HCT116 (cell line): Measurements from ENCODE around the gene GAB2.

Source experiments
- CTCF ChIP-seq, 3 experiments: fragments of 200-600 bp in 1 of 3; sonication (generic) in 1 of 3; IDR thresholded peaks in 2 of 3; conservative IDR thresholded peaks in 1 of 3; 2 replicates each; pipeline ENCODE4 v1.5.1; 2012 to 2017; ENCODE audit warnings: low read depth in 2 of 3, low read length in 2 of 3, antibody characterized with exemption in 1 of 3, borderline replicate concordance in 1 of 3, control low read depth in 1 of 3, mild to moderate bottlenecking in 1 of 3, mixed read lengths in 1 of 3, mixed run types in 1 of 3, moderate library complexity in 1 of 3; ENCODE audit not compliant: insufficient read depth in 1 of 3
- POLR2AphosphoS5 ChIP-seq: IDR thresholded peaks from 2 replicates; pipeline ENCODE4 v1.6.1; 2011; ENCODE audit warnings: mild to moderate bottlenecking, low read depth, low read length, moderate library complexity
- TF ChIP-seq, protein P1 (sequence below): IDR thresholded peaks from 2 replicates; pipeline ENCODE4 v1.6.1; 2012
- TF ChIP-seq, protein P2 (sequence below): IDR thresholded peaks from 2 replicates; pipeline ENCODE4 v1.6.1; 2012; ENCODE audit warnings: low read depth

- TF ChIP-seq CTCF (IDR thresholded peaks at IDR 0.05 in 2 of 3, conservative IDR thresholded peaks at IDR 0.05 in 1 of 3; ENCODE audit: borderline replicate concordance in 1 of 3, insufficient read depth in 1 of 3, low read depth in 2 of 3, low read length in 2 of 3) (no peak), POLR2AphosphoS5 (no peak)
- TF ChIP-seq, protein P1, sequence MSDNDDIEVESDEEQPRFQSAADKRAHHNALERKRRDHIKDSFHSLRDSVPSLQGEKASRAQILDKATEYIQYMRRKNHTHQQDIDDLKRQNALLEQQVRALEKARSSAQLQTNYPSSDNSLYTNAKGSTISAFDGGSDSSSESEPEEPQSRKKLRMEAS: no peak
- TF ChIP-seq, protein P2, sequence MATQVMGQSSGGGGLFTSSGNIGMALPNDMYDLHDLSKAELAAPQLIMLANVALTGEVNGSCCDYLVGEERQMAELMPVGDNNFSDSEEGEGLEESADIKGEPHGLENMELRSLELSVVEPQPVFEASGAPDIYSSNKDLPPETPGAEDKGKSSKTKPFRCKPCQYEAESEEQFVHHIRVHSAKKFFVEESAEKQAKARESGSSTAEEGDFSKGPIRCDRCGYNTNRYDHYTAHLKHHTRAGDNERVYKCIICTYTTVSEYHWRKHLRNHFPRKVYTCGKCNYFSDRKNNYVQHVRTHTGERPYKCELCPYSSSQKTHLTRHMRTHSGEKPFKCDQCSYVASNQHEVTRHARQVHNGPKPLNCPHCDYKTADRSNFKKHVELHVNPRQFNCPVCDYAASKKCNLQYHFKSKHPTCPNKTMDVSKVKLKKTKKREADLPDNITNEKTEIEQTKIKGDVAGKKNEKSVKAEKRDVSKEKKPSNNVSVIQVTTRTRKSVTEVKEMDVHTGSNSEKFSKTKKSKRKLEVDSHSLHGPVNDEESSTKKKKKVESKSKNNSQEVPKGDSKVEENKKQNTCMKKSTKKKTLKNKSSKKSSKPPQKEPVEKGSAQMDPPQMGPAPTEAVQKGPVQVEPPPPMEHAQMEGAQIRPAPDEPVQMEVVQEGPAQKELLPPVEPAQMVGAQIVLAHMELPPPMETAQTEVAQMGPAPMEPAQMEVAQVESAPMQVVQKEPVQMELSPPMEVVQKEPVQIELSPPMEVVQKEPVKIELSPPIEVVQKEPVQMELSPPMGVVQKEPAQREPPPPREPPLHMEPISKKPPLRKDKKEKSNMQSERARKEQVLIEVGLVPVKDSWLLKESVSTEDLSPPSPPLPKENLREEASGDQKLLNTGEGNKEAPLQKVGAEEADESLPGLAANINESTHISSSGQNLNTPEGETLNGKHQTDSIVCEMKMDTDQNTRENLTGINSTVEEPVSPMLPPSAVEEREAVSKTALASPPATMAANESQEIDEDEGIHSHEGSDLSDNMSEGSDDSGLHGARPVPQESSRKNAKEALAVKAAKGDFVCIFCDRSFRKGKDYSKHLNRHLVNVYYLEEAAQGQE: no peak
Measured at GRCh38 chr11:78201096-78201818, 216.4 kb downstream of the GAB2 start.
